SKM-1 treated with dmso at 0.1 percent for 144 hours (cell line): Measurements from ENCODE around the gene ROBO4.

ENCODE experiments used
- DNase-seq: peaks from one replicate; lab custom pipeline; 2025; ENCODE audit not compliant: unreplicated experiment; lab: John Stamatoyannopoulos, UW

Gene ROBO4

GRCh38 chr11:124897674-124898262, at the start of gene ROBO4:
Gene ROBO4 (minus strand): TSS chr11:124897865. CDS start chr11:124897795, 70 bp downstream.
- DNase-seq = no peak

DNA sequence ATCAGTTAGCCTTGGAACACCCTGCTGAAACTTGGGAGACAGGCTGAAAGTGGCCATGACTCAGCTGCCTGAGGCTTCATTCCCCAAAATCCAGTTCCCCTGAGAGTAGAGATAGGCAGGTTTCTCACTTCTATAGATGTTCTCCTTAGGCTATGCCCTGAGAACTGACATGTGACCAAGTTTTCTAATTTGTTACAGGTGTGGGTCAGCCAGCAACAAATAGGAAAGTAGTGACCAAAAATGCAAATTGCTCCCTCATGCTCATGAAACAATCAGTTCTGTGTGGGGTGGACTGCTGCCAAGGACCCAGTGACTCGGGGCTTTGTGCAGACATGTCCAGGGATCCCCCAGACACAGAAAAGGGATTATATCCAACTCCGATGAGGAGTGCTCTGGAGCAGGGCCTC, 49.1 kb upstream of the ROBO4 start:
- no peak for DNase-seq

DNA sequence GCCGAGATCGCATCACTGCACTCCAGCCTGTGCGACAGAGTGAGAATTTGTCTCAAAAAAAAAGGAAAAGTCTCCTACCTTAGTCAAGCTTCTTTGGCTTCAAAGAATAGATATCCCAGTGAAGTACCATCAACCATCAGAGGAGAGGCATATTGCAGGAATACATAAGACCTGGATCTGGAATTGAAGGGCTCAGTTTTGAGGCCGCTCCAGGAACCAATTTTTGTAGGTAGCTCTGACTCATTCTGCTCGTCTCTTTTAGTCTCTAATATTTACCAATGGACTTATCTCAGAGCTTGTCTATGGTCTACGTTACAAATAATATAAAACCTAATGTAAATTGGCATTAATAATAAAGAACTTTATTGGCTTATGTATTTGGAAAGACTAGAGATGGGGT, 48.2 kb upstream of the ROBO4 start:
- DNase-seq = no peak

DNA sequence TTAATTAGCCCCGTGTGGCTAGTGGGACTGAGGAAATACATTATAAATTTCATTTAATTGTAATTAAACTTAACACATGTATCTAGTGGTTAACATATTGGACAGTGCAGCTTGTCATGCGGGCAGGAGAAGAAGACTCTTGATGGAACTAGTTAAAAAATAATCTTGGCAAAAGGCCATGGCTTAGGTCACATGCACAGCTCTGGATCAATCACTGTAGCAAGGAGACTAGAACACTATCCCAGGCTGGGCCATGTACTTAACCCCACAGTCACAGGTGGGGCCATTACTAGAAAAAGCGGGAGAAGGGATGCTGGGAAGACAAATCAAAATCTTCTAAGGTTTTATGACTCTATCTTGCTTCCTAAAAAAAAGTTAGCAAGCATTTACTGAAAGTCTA, 46.9 kb upstream of the ROBO4 start:
- no peak for DNase-seq

- no peak for DNase-seq
Measured at GRCh38 chr11:124943741-124944140, 46.1 kb upstream of the ROBO4 start.

- no peak for DNase-seq
Measured at GRCh38 chr11:124943254-124943616, 45.6 kb upstream of the ROBO4 start.

GRCh38 chr11:124942466-124943253, 45.0 kb upstream of the ROBO4 start:
- no peak for DNase-seq

GRCh38 chr11:124941703-124942102, 44.0 kb upstream of the ROBO4 start:
- no peak for DNase-seq

DNA sequence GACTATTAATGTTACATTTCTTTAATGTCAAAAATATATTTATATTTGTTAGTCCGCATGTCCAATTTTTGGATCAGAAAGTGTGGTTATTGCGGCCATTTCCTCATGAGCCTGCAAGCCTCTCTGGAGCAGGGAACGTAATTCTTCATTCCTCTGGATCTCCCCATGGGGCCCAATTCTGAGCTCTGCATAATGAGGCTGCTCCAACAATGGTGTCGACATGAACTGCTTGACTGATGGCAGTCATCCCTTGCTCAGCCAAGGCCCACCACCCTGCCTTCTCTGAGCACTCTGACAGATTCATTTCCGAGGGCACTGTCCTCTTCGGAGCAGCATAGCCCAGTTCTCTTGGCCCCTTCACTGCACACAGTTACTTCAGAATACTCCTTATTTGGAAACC, 41.3 kb upstream of the ROBO4 start:
- no peak for DNase-seq

DNA sequence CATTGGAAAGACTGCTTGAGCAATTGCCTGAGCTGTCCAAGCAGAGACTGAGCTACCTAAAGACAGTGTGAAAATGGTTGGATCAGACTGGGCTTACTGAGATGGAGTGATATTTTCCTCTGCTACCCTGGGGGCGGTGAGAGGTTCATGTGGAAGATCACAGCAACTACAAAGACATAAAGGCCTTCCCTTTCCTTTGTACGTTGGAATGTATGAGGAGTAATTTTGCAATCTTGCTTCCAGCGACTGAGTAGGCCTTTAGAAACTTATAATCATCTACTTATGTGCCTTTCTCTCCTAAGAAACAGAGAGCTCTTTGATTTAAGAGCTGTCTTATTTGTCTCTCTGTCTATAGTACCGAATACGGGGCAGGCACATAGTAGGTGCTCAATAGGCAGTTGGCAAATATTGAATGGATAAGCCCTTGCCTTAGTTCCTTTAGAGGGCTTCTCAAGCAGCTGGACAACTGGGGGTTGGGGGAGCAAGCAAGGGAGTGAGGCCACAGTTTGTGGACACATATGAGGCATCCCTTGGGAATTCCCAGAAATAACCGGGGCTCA, 40.6 kb upstream of the ROBO4 start:
- no peak for DNase-seq

- DNase-seq = no peak
Measured at GRCh38 chr11:124937336-124937935, 39.8 kb upstream of the ROBO4 start.

GRCh38 chr11:124935548-124936514, 38.2 kb upstream of the ROBO4 start, which contains the start of gene HEPACAM:
Gene HEPACAM (minus strand): TSS chr11:124936047. CDS start chr11:124936006, 41 bp downstream.
- DNase-seq = no peak

DNA sequence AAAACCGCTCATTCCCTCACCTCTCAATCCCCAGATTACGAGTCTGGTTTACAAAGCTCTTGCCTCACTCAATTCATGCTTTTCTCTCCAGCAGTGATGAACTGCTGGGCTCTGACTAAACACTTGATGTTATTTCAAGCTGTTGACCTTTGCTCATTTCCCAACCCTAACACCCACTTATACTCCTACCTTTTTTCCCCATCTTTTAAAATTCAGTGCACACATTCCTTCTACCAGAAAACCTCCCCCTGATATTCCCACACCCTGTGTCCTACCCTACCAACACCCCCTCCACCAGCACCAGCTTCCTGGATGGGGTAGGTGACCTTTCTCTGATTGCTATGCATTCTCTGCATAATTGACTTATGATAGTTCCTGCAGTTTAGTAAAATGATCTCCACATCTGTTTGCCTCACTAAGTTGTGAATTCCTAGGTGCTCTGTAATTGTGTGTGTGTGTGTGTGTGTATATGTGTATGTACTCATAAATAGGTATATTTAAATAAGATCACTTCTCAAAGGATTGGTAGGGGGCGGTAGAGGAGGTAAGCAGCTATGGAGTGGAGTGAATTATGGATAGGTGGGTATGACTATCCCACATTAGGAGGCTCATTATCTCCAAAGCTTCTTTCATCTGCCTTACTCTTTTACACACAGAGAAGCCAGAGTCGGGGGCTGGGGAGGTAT, 37.3 kb upstream of the ROBO4 start:
- no peak for DNase-seq

DNA sequence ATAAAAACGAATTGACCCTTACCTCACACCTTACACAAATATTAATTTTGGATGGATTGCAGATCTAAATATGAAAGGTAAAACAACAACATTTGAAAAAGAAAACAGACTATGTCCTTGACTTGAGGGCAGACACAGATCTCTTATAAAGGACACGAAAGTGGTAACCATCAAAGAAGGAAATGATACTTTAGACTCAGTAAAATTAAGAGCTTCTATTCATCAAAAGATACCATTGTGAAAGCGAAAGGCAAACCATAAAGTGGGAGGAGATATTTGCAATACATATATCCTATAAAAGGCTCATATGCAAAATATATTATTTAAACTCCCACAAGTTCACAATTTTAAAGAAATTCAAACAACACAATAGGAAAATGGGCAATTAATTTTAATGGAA, 33.1 kb upstream of the ROBO4 start:
- no peak for DNase-seq

- DNase-seq = no peak
Measured at GRCh38 chr11:124928942-124929665, 31.4 kb upstream of the ROBO4 start.

GRCh38 chr11:124923296-124923695, 25.6 kb upstream of the ROBO4 start:
- no peak for DNase-seq

GRCh38 chr11:124922831-124923230, 25.2 kb upstream of the ROBO4 start:
- DNase-seq = no peak

GRCh38 chr11:124920870-124921609, 23.4 kb upstream of the ROBO4 start:
- no peak for DNase-seq

DNA sequence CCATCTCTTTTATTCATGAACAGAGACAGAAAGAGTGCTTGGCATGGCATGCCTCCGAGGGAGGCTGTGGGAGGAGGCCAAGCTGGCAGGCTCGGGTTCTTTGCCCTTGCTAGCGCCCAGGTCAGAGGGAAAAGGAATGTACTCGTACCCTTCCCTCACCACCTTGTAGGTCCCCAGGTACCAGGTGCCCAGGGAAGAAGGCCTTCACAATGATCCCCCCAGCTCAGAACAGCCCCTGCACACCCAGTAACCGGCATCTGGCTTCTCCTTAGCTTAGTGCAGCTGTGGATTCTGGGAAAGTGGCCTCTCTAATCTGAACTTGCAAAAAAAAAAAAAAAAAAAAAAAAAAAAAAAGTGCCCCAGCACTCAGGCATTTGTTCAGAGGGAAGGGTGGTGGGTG, 22.7 kb upstream of the ROBO4 start:
- no peak for DNase-seq
